Activated B cell treated with CpG ODN at 0.5 μM for 24 hours (primary cell): Measurements from ENCODE around the gene MEPCE. TPM values are rescaled to one million over a fixed set of nuclear protein-coding genes. Genes with fewer than 3 reads are reported as not detected.
A peak's percentile ranks its signal among the peaks of the same experiment; 100 is the strongest.

ENCODE experiments used
- ATAC-seq: fragments of 200-7000 bp; cut with Tn5 transposase; one replicate; pipeline ENCODE4 v1.10.0; 2021; ENCODE audit warnings: low read depth, mild to moderate bottlenecking, moderate library complexity
- CTCF ChIA-PET: fragments of 350-600 bp; sonication (Branson Sonifier 250); formaldehyde crosslinking; loops from one replicate; lab custom pipeline; 2021; ENCODE audit warnings: antibody characterized with exemption; lab: Charles Lee
- POLR2A ChIA-PET: fragments of 350-600 bp; sonication (Branson Sonifier 250); formaldehyde crosslinking; loops from one replicate; lab custom pipeline; 2021; ENCODE audit warnings: antibody characterized with exemption; lab: Charles Lee
- DNase-seq: peaks from one replicate; pipeline ENCODE4 v3.0.0; 2022
- H3K27ac Mint-ChIP-seq: one replicate; pipeline ENCODE4 v1.8.0; 2020; ENCODE audit warnings: mixed read lengths
- H3K27me3 Mint-ChIP-seq: one replicate; pipeline ENCODE4 v1.8.0; 2021; ENCODE audit warnings: mixed read lengths
- H3K36me3 Mint-ChIP-seq: one replicate; pipeline ENCODE4 v1.8.0; 2021; ENCODE audit warnings: low read depth, mixed read lengths
- H3K4me1 Mint-ChIP-seq: one replicate; pipeline ENCODE4 v1.8.0; 2021; ENCODE audit warnings: mixed read lengths
- H3K4me3 Mint-ChIP-seq: one replicate; pipeline ENCODE4 v1.8.0; 2020; ENCODE audit warnings: mild to moderate bottlenecking, mixed read lengths
- H3K9me3 Mint-ChIP-seq: one replicate; pipeline ENCODE4 v1.8.0; 2020; ENCODE audit warnings: mixed read lengths
- intact Hi-C: fragments of 100-400 bp; cut with micrococcal nuclease; formaldehyde crosslinking; loops from one replicate; pipeline ENCODE4 v1.15.1; 2024
- total RNA-seq: library from RNA; stranded (reverse); gene quantifications from 2 replicates; pipeline ENCODE4 v1.2.3, GENCODE V29; 2022
- TF ChIP-seq, protein P1 (sequence below): fragments of 200-600 bp; IDR thresholded peaks from one replicate; pipeline ENCODE4 v1.8.0; 2022; ENCODE audit warnings: antibody characterized with exemption, mild to moderate bottlenecking

The MEPCE gene
- total RNA-seq, 1 donor from 2014 or later = 65.5 TPM

DNA sequence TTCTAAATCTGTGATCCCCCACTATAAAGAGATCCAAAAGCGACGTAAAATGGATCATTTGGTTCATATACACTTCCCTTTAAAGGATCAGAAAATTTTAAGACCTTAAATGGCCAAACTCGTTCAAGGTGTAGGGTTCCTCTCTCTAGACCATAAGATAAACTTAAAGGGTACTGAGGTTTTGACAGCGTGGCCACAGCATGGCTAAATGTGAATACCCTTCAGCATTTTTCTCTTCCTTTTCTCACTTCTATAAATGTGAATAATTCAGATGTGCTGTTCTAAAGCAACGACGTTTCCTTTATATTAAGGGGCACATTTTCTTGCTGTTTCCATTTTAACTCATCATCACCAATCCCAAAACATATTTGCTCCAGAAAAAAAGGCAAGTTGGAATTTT is 6.3 kb upstream of the MEPCE start:
- Mint-ChIP-seq H3K27me3 (no peaks in the 10 kb centered on the region), H3K4me1 (peaks cover 14% of the 10 kb centered on the region), H3K4me3 (no peak overlapping the region), H3K9me3 (no peaks in the 10 kb centered on the region), H3K36me3 (peaks cover 12% of the 10 kb centered on the region), H3K27ac (no peak overlapping the region)
- ATAC-seq (no peak), DNase-seq (no peak)
- POLR2A ChIA-PET = interaction anchor here (1.3 kb wide), 1 partner anchor 13 kb away, joined by 6 read pairs; the partner anchor contains the start of gene PPP1R35
- TF ChIP-seq, protein P1, sequence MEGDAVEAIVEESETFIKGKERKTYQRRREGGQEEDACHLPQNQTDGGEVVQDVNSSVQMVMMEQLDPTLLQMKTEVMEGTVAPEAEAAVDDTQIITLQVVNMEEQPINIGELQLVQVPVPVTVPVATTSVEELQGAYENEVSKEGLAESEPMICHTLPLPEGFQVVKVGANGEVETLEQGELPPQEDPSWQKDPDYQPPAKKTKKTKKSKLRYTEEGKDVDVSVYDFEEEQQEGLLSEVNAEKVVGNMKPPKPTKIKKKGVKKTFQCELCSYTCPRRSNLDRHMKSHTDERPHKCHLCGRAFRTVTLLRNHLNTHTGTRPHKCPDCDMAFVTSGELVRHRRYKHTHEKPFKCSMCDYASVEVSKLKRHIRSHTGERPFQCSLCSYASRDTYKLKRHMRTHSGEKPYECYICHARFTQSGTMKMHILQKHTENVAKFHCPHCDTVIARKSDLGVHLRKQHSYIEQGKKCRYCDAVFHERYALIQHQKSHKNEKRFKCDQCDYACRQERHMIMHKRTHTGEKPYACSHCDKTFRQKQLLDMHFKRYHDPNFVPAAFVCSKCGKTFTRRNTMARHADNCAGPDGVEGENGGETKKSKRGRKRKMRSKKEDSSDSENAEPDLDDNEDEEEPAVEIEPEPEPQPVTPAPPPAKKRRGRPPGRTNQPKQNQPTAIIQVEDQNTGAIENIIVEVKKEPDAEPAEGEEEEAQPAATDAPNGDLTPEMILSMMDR = no peak
- CTCF ChIA-PET = interaction anchor here (1.2 to 1.5 kb wide), 2 partner anchors 16 to 292 kb away, joined by 6 to 8 read pairs; no protein-coding TSS in a partner anchor
- intact Hi-C loops = loop anchor here (10.0 kb wide), 1 partner anchor 509 kb away; the partner anchor contains the start of gene TRIM4

DNA sequence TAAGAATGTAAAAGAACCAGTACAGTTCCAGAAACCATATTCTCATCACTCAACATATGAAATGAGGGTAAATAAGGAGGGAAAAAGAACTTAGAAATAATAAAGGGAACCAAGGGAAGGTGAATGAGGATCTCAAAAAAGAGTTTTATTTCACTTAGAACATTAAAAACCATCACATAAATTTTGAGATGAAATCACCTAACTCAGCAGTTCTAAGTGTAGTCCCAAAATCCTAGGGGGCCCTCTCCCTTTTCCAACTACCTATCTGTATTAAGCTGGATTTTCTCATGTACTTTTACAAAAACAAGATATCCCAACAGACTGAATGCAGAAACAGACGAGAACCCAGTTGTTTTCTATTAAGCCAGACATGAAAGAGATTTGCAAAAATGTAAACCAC is 4.3 kb upstream of the MEPCE start:
- TF ChIP-seq, protein P1 = no peak
- ChIA-PET CTCF (no interaction called here), POLR2A (interaction anchor here (1.6 kb wide), 1 partner anchor 11 kb away, joined by 3 read pairs; no protein-coding TSS in a partner anchor)
- Mint-ChIP-seq H3K27ac (no peak overlapping the region), H3K36me3 (peaks cover 27% of the 10 kb centered on the region), H3K9me3 (no peaks in the 10 kb centered on the region), H3K4me3 (no peak overlapping the region), H3K4me1 (peaks cover 9% of the 10 kb centered on the region), H3K27me3 (no peaks in the 10 kb centered on the region)
- no peak for DNase-seq
- intact Hi-C loops = loop anchor here (10.0 kb wide), 1 partner anchor 511 kb away; the partner anchor contains the start of gene TRIM4
- ATAC-seq = no peak

DNA sequence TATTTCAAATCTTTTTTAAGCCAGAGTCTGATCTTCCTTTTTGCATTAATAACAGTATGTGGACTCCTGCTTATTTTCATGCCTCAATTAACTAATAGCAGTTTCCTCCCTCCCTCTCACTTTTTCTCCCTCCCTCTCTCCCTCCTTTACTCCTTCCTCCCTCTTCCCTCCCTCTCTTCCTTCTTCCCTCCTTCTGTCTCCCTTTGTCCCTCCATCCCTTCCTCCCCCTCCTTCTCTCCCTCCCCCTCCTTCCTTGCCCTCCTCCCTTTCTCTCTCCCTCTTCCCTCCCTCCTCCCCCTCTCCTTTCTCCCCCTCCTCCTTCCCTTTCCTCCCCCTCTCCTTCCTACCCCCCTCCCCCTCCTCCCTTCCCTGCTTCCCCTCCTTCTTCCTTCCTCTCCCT is 3.1 kb upstream of the MEPCE start:
- Mint-ChIP-seq H3K4me3 (no peak overlapping the region), H3K9me3 (no peaks in the 10 kb centered on the region), H3K36me3 (peaks cover 34% of the 10 kb centered on the region), H3K27me3 (no peaks in the 10 kb centered on the region), H3K4me1 (peaks cover 19% of the 10 kb centered on the region), H3K27ac (no peak overlapping the region)
- ATAC-seq (no peak), DNase-seq (no peak)
- ChIA-PET POLR2A (interaction anchor here (4.1 kb wide), 1 partner anchor 26 kb away, joined by 65 read pairs; no protein-coding TSS in a partner anchor), CTCF (no interaction called here)
- TF ChIP-seq, protein P1 = no peak
- intact Hi-C loops = loop anchor here (10.0 kb wide), 1 partner anchor 512 kb away; the partner anchor contains the start of gene TRIM4

DNA sequence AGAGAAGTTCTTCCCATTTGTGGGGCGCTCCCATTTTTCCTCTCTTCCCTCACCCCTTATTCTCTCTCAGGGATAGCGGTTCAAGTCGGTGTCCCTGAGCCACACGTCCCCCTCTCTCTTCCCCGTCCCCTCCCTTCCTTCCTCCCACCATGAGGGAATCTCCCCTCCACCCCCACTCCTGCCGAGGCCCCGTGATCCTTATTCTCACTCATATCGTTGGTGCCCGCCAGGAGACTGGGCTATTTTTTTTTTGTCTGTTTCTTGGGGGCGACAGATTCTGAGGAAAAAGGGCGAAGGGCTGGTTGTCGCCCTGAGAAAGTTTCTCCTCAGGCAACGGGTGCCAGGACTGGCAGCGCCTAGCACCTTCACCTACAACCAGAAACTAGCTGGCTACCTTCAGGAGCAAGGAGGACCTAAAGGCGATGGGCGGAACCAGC is 1.9 kb upstream of the MEPCE start:
- H3K9me3 Mint-ChIP-seq = no peaks in the 10 kb centered on the region

More for the DNA sequence above, 1.9 kb upstream of the MEPCE start:
- ATAC-seq = no peak
- Mint-ChIP-seq H3K4me3 (peak overlapping the region; percentile 98), H3K27ac (peak overlapping the region; percentile 100), H3K36me3 (peaks cover 46% of the 10 kb centered on the region), H3K4me1 (peaks cover 32% of the 10 kb centered on the region), H3K27me3 (no peaks in the 10 kb centered on the region)
- CTCF ChIA-PET = interaction anchor here (0.8 to 3.9 kb wide), 3 partner anchors 9 to 23 kb away, joined by 3 to 16 read pairs (median 5); no protein-coding TSS in a partner anchor
- TF ChIP-seq, protein P1 = no peak
- intact Hi-C loops = loop anchor here (1.0 to 10.0 kb wide), 11 partner anchors 9 to 513 kb away; partner anchors contain the start of genes AGFG2, LAMTOR4, MBLAC1 and PPP1R35
- POLR2A ChIA-PET = interaction anchor here (0.6 to 4.3 kb wide), 34 partner anchors 10 to 1047 kb away, joined by 3 to 90 read pairs (median 10); partner anchors contain the start of genes AGFG2, AP4M1, FBXO24 and GIGYF1
- no peak for DNase-seq
